ENCODE data around the gene COLEC11.
A peak's percentile ranks its signal among the peaks of the same experiment; 100 is the strongest.

Gene COLEC11

GRCh38 chr2:3598912-3599854 lies 4.3 kb downstream of the COLEC11 start:
- no peak for DNase-seq
- Histone ChIP-seq H3K4ac (ENCODE audit: low read depth in 1 of 2, low read length in 2 of 2) (peak overlapping the region in 1 of 2 experiments; percentile 67), H3K9me3 (ENCODE audit: control insufficient read depth, low read length) (no peaks in the 10 kb centered on the region), H3K27ac (ENCODE audit: low read length, poor library complexity, severe bottlenecking) (no peak overlapping the region), H3K18ac (ENCODE audit: low read depth in 1 of 2, low read length in 2 of 2) (peak overlapping the region; percentile 23 to 55), H3K79me1 (replicated peaks; ENCODE audit: low read length, poor library complexity, severe bottlenecking) (peaks cover 6% of the 10 kb centered on the region), H3K4me2 (ENCODE audit: low read length, poor library complexity, severe bottlenecking) (no peak overlapping the region), H4K8ac (ENCODE audit: low read length) (peak overlapping the region; percentile 42), H2BK5ac (ENCODE audit: low read depth, low read length, poor library complexity, severe bottlenecking) (no peak overlapping the region), H3K27me3 (ENCODE audit: control insufficient read depth in 1 of 2, insufficient read depth in 1 of 2, low read length in 2 of 2) (no peaks in the 10 kb centered on the region), H4K91ac (ENCODE audit: low read length) (peak overlapping the region; percentile 79), H3K14ac (ENCODE audit: low read length in 2 of 2) (no peak overlapping the region), H2AK5ac (ENCODE audit: low read length, severe bottlenecking) (no peak overlapping the region), H3K9ac (ENCODE audit: low read length) (no peak overlapping the region), H2AFZ (ENCODE audit: low read depth, low read length) (no peak overlapping the region), H2BK120ac (ENCODE audit: low read depth, low read length) (no peak overlapping the region), H2BK15ac (ENCODE audit: low read depth, poor library complexity, severe bottlenecking) (peak overlapping the region; percentile 98), H3K36me3 (ENCODE audit: control insufficient read depth in 1 of 2, insufficient read depth in 2 of 2, low read depth in 1 of 2, low read length in 2 of 2) (peaks cover 0 to 13% of the 10 kb centered on the region in 2 experiments), H3K4me1 (ENCODE audit: control insufficient read depth, insufficient read depth, low read depth, low read length) (peaks cover 3% of the 10 kb centered on the region), H3K23ac (ENCODE audit: low read length in 2 of 2) (no peak overlapping the region), H2BK12ac (ENCODE audit: low read length in 2 of 2) (peak overlapping the region in 1 of 2 experiments; percentile 6), H3K4me3 (ENCODE audit: insufficient read depth in 1 of 2, low read depth in 1 of 2, low read length in 2 of 2) (peak overlapping the region in 1 of 2 experiments; percentile 21)
- WGBS: 87% methylated on average over 17 of the region's 22 CpGs

GRCh38 chr2:3600256-3600855 lies 5.4 kb downstream of the COLEC11 start:
- Histone ChIP-seq H2AK5ac (ENCODE audit: low read length, severe bottlenecking) (no peak overlapping the region), H3K9me3 (ENCODE audit: control insufficient read depth, low read length) (no peaks in the 10 kb centered on the region), H3K14ac (ENCODE audit: low read length in 2 of 2) (no peak overlapping the region), H3K23ac (ENCODE audit: low read length in 2 of 2) (no peak overlapping the region), H2BK120ac (ENCODE audit: low read depth, low read length) (no peak overlapping the region), H4K8ac (ENCODE audit: low read length) (no peak overlapping the region), H3K4ac (ENCODE audit: low read depth in 1 of 2, low read length in 2 of 2) (no peak overlapping the region), H3K9ac (ENCODE audit: low read length) (no peak overlapping the region), H2AFZ (ENCODE audit: low read depth, low read length) (no peak overlapping the region), H3K36me3 (ENCODE audit: control insufficient read depth in 1 of 2, insufficient read depth in 2 of 2, low read depth in 1 of 2, low read length in 2 of 2) (peaks cover 0 to 7% of the 10 kb centered on the region in 2 experiments), H2BK5ac (ENCODE audit: low read depth, low read length, poor library complexity, severe bottlenecking) (no peak overlapping the region), H3K79me1 (replicated peaks; ENCODE audit: low read length, poor library complexity, severe bottlenecking) (peaks cover 5% of the 10 kb centered on the region), H3K27me3 (ENCODE audit: control insufficient read depth in 1 of 2, insufficient read depth in 1 of 2, low read length in 2 of 2) (no peaks in the 10 kb centered on the region), H3K18ac (ENCODE audit: low read depth in 1 of 2, low read length in 2 of 2) (no peak overlapping the region), H4K91ac (ENCODE audit: low read length) (peak overlapping the region; percentile 18), H2BK12ac (ENCODE audit: low read length in 2 of 2) (peak overlapping the region in 1 of 2 experiments; percentile 47), H2BK15ac (ENCODE audit: low read depth, poor library complexity, severe bottlenecking) (no peak overlapping the region), H3K4me3 (ENCODE audit: insufficient read depth in 1 of 2, low read depth in 1 of 2, low read length in 2 of 2) (no peak overlapping the region), H3K27ac (ENCODE audit: low read length, poor library complexity, severe bottlenecking) (no peak overlapping the region), H3K4me2 (ENCODE audit: low read length, poor library complexity, severe bottlenecking) (no peak overlapping the region), H3K4me1 (ENCODE audit: control insufficient read depth, insufficient read depth, low read depth, low read length) (peaks cover 3% of the 10 kb centered on the region)
- 93% methylated on average over 8 of the region's 11 CpGs for whole genome bisulfite sequencing
- no peak for DNase-seq

GRCh38 chr2:3601561-3602271 lies 6.8 kb downstream of the COLEC11 start:
- Histone ChIP-seq H3K4me1 (ENCODE audit: control insufficient read depth, insufficient read depth, low read depth, low read length) (peaks cover 3% of the 10 kb centered on the region), H4K91ac (ENCODE audit: low read length) (no peak overlapping the region), H3K4me2 (ENCODE audit: low read length, poor library complexity, severe bottlenecking) (no peak overlapping the region), H3K14ac (ENCODE audit: low read length in 2 of 2) (no peak overlapping the region), H2AFZ (ENCODE audit: low read depth, low read length) (no peak overlapping the region), H3K9ac (ENCODE audit: low read length) (no peak overlapping the region), H2BK12ac (ENCODE audit: low read length in 2 of 2) (no peak overlapping the region), H2BK5ac (ENCODE audit: low read depth, low read length, poor library complexity, severe bottlenecking) (no peak overlapping the region), H3K23ac (ENCODE audit: low read length in 2 of 2) (no peak overlapping the region), H3K4ac (ENCODE audit: low read depth in 1 of 2, low read length in 2 of 2) (no peak overlapping the region), H3K27ac (ENCODE audit: low read length, poor library complexity, severe bottlenecking) (no peak overlapping the region), H4K8ac (ENCODE audit: low read length) (no peak overlapping the region), H3K27me3 (ENCODE audit: control insufficient read depth in 1 of 2, insufficient read depth in 1 of 2, low read length in 2 of 2) (no peaks in the 10 kb centered on the region), H3K4me3 (ENCODE audit: insufficient read depth in 1 of 2, low read depth in 1 of 2, low read length in 2 of 2) (no peak overlapping the region), H2BK15ac (ENCODE audit: low read depth, poor library complexity, severe bottlenecking) (peak overlapping the region; percentile 44), H3K9me3 (ENCODE audit: control insufficient read depth, low read length) (no peaks in the 10 kb centered on the region), H2AK5ac (ENCODE audit: low read length, severe bottlenecking) (no peak overlapping the region), H3K36me3 (ENCODE audit: control insufficient read depth in 1 of 2, insufficient read depth in 2 of 2, low read depth in 1 of 2, low read length in 2 of 2) (peaks cover 0 to 6% of the 10 kb centered on the region in 2 experiments), H2BK120ac (ENCODE audit: low read depth, low read length) (no peak overlapping the region), H3K18ac (ENCODE audit: low read depth in 1 of 2, low read length in 2 of 2) (no peak overlapping the region), H3K79me1 (replicated peaks; ENCODE audit: low read length, poor library complexity, severe bottlenecking) (peaks cover 2% of the 10 kb centered on the region)
- 89% methylated on average over 20 of the region's 22 CpGs for WGBS
- no peak for DNase-seq
